Measurements from ENCODE around the gene RIOK3. TPM values are rescaled to one million over a fixed set of nuclear protein-coding genes. Genes with fewer than 3 reads are reported as not detected.

Gene RIOK3
- total RNA-seq, 1 experiment from 2014 or later: 19.4 TPM

GRCh38 chr18:23503038-23503962 lies 50.2 kb downstream of the RIOK3 start, which contains the start of gene RMC1 (continued):
- TF ChIP-seq ZNF532 (CRISPR knock-in tag; IDR thresholded peaks at IDR 0.05; ENCODE audit: borderline replicate concordance): no peak
- no peak for TF ChIP-seq GTF2I (CRISPR knock-in tag; conservative IDR thresholded peaks at IDR 0.05)
- TF ChIP-seq MLX (CRISPR knock-in tag; IDR thresholded peaks at IDR 0.05): no peak
- TF ChIP-seq ERG (CRISPR knock-in tag; IDR thresholded peaks at IDR 0.05): no peak
- no peak for TF ChIP-seq ESRRA (CRISPR knock-in tag; IDR thresholded peaks at IDR 0.05; ENCODE audit: borderline replicate concordance)
- TF ChIP-seq ZNF671 (CRISPR knock-in tag; IDR thresholded peaks at IDR 0.05): no peak
- no peak for TF ChIP-seq ZBTB21 (CRISPR knock-in tag; IDR thresholded peaks at IDR 0.05; ENCODE audit: borderline replicate concordance)
- no peak for TF ChIP-seq GRHL2 (CRISPR knock-in tag; IDR thresholded peaks at IDR 0.05; ENCODE audit: insufficient replicate concordance, severe bottlenecking)
- 0 out of 2 replicates have a peak, but pooled peaks have one; percentile 31 for TF ChIP-seq ZNF317 (CRISPR knock-in tag; IDR thresholded peaks at IDR 0.05; ENCODE audit: borderline replicate concordance, low read depth)
- no peak for TF ChIP-seq ZNF138 (CRISPR knock-in tag; conservative IDR thresholded peaks at IDR 0.05)
- peak; percentile 56; the same call in 1 of the 2 replicates for TF ChIP-seq FOXK1 (CRISPR knock-in tag; IDR thresholded peaks at IDR 0.05)
- TF ChIP-seq ATF3 (CRISPR knock-in tag; conservative IDR thresholded peaks at IDR 0.05): no peak
- 0 out of 2 replicates have a peak, but pooled peaks have one; percentile 20 for TF ChIP-seq TEAD4 (CRISPR knock-in tag; IDR thresholded peaks at IDR 0.05)
- TF ChIP-seq ZSCAN18 (CRISPR knock-in tag; IDR thresholded peaks at IDR 0.05): no peak
- TF ChIP-seq STAT6 (CRISPR knock-in tag; conservative IDR thresholded peaks at IDR 0.05; ENCODE audit: low read depth): no peak
- TF ChIP-seq ETV6 (CRISPR knock-in tag; IDR thresholded peaks at IDR 0.05): 0 out of 2 replicates have a peak, but pooled peaks have one; percentile 42
- no peak for TF ChIP-seq JUN (CRISPR knock-in tag; IDR thresholded peaks at IDR 0.05)
- TF ChIP-seq ZNF121 (CRISPR knock-in tag; IDR thresholded peaks at IDR 0.05): peak; percentile 1; the same call in 1 of the 2 replicates
- no peak for TF ChIP-seq ZNF396 (CRISPR knock-in tag; IDR thresholded peaks at IDR 0.05; ENCODE audit: borderline replicate concordance)
- no peak for TF ChIP-seq CTCF (IDR thresholded peaks at IDR 0.05)
- no peak for TF ChIP-seq IRF1 (CRISPR knock-in tag; IDR thresholded peaks at IDR 0.05)
- TF ChIP-seq CBFB (CRISPR knock-in tag; IDR thresholded peaks at IDR 0.05; ENCODE audit: low read depth): no peak
- TF ChIP-seq ZNF232 (CRISPR knock-in tag; IDR thresholded peaks at IDR 0.05): 0 out of 2 replicates have a peak, but pooled peaks have one; percentile 31
- peak; percentile 96 for TF ChIP-seq SP1 (CRISPR knock-in tag; conservative IDR thresholded peaks at IDR 0.05)
